HG03060 (cell line): ENCODE data around the gene SLC4A2.
"Not testable (repeated sequence)": the region's sequence is repeated elsewhere in the genome, so short reads cannot be mapped to it uniquely, and the experiment has no call there.

Experiments
- ATAC-seq: cut with Tn5 transposase; IDR thresholded peaks from one replicate; pipeline ENCODE4 v1.9.1; 2021; ENCODE audit warnings: low read depth, moderate number of reproducible peaks; ENCODE audit not compliant: unreplicated experiment

The SLC4A2 gene

GRCh38 chr7:151059367-151060112 is at the start of gene SLC4A2:
TSS of gene SLC4A2 (plus strand) at chr7:151059589. CDS start at chr7:151061988, 2,399 bp downstream.
- no peak for ATAC-seq

GRCh38 chr7:151010037-151010306 is 49.4 kb upstream of the SLC4A2 start:
- no peak for ATAC-seq

GRCh38 chr7:151010307-151011096 is 48.9 kb upstream of the SLC4A2 start:
- no peak for ATAC-seq

DNA sequence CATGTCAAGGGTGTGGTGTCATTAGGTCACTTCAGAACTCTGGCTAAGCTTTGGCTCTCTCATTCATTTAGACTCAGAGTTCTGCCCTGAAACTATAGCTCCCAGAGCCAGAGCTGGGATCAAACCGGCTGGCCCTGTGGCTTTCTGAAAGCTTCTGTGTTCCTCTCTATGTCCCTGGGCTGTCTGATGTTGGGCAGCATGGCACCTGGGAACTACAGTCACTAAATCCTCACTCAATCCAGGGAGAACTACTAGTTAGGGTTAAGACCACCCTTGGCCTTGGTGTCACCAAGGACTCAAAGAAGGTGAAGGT is 48.3 kb upstream of the SLC4A2 start:
- no peak for ATAC-seq

GRCh38 chr7:151011616-151012015 is 47.8 kb upstream of the SLC4A2 start:
- ATAC-seq: not testable (repeated sequence)

- no peak for ATAC-seq
Measured at GRCh38 chr7:151012031-151012692, 47.2 kb upstream of the SLC4A2 start.

GRCh38 chr7:151012911-151013347 is 46.5 kb upstream of the SLC4A2 start:
- no peak for ATAC-seq

DNA sequence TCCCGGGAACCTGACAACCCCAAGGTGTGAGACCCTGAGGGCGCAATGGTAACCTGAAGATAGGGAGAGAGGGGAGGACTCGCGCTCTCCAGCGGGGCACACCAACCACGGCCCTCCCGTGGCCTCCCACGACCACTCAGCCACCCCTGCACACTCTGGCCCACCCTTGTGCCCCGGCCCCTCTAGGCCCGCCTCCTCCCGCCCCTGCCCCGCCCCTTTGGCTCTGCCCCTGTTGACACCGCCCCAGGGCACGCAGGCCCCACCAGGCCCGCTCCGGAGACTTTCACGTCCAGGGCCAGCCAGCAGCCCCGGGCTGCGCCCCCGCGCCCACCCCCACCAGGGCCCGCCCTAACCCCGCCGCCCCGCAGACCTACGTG is 46.0 kb upstream of the SLC4A2 start:
- ATAC-seq: no peak

- ATAC-seq: no peak
Measured at GRCh38 chr7:151013733-151014497, 45.5 kb upstream of the SLC4A2 start.

DNA sequence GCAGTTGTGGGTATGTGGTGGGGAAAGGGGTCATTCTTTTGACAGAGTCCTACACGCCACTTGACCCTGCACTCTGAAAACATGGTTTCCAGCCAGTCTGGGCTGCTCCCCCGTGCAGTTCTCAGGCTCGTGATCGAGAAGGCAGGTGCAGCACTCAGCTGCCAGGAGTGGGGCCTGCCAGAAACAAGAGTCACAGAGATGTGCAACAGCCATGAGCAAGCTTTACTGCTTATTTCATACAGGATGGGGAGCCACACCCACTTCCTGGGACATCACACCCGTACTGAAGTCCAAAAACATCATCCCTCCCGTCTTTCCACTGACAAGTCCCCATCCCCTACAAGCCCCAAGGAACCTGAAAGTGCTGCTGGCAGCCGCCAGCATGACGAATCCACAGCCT is 44.4 kb upstream of the SLC4A2 start:
- ATAC-seq: no peak

DNA sequence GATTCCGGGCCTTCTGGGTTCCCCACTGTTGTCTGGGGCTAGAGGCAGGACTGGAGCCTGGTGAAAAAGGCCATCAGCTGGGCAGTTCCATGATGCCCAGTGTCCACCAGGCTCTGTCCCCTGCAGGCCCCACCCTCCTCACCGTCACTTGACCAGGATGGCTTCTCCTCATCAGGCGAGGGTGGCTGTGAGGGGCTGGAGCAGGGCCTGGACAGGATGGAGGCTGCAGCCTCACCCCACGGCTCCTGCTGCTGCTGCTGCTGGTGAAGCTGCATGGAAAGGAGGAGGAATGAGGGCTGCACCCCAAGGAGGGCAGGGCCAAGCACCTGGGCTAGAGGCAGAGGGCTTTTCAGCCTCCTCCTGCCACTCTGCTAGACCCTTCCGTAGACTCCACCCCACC is 43.4 kb upstream of the SLC4A2 start:
- no peak for ATAC-seq

- ATAC-seq: no peak
Measured at GRCh38 chr7:151016505-151016904, 42.9 kb upstream of the SLC4A2 start.

DNA sequence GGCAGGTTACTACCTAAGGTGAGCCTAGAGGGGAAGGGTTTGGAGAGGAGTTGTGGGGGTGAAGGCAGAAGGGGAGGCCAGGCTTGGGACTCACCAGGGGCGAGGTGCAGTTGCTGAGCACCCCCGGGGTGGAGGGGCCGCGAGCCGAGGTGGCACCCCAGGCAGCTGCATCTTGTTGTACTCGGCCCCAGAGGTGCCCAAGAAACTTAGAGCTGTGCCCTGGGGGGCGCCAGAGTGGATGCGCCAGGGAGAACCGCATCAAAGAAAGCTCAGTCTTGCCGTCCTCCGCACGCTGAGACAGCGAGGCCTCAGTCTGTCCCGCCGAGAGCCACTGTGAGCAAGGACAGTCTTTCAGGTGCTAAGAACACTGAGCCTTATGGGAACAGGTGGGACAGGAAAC is 42.4 kb upstream of the SLC4A2 start:
- no peak for ATAC-seq

GRCh38 chr7:151017370-151017952 is 41.9 kb upstream of the SLC4A2 start:
- no peak for ATAC-seq

- no peak for ATAC-seq
Measured at GRCh38 chr7:151017953-151018420, 41.4 kb upstream of the SLC4A2 start.

GRCh38 chr7:151018421-151019129 is 40.8 kb upstream of the SLC4A2 start:
- no peak for ATAC-seq

GRCh38 chr7:151019130-151019447 is 40.3 kb upstream of the SLC4A2 start:
- ATAC-seq: no peak

- no peak for ATAC-seq
Measured at GRCh38 chr7:151020231-151020630, 39.2 kb upstream of the SLC4A2 start.

GRCh38 chr7:151023232-151023631 is 36.2 kb upstream of the SLC4A2 start:
- ATAC-seq: no peak

GRCh38 chr7:151024435-151025056 is 34.8 kb upstream of the SLC4A2 start, which contains the start of gene ATG9B:
TSS of gene ATG9B (minus strand) at chr7:151024494. CDS start at chr7:151024423, 71 bp downstream.
- no peak for ATAC-seq
